Left ventricle myocardium inferior (tissue), 1 donor: ENCODE measurements around the gene TIMP2. TPM values are rescaled to one million over a fixed set of nuclear protein-coding genes. Genes with fewer than 3 reads are reported as not detected.

Experiments used
- DNase-seq: peaks from one replicate; pipeline ENCODE4 v3.0.0-alpha.2; 2020
- H3K27ac ChIP-seq: fragments of 200-600 bp; replicated peaks from 2 replicates; pipeline ENCODE4 v1.8.0; 2021
- H3K27me3 ChIP-seq: fragments of 200-600 bp; 2 replicates; pipeline ENCODE4 v1.8.0; 2021; ENCODE audit warnings: low read depth
- H3K36me3 ChIP-seq: fragments of 200-600 bp; 2 replicates; pipeline ENCODE4 v1.8.0; 2021
- H3K4me1 ChIP-seq: fragments of 200-600 bp; 2 replicates; pipeline ENCODE4 v1.8.0; 2021
- H3K4me3 ChIP-seq: fragments of 200-600 bp; 2 replicates; pipeline ENCODE4 v1.8.0; 2021; ENCODE audit warnings: mild to moderate bottlenecking, moderate library complexity
- H3K9me3 ChIP-seq: fragments of 200-600 bp; replicated peaks from 2 replicates; pipeline ENCODE4 v1.8.0; 2021
- CTCF ChIP-seq: fragments of 200-600 bp; IDR thresholded peaks from 2 replicates; pipeline ENCODE4 v1.8.0; 2021; ENCODE audit warnings: antibody characterized with exemption, mild to moderate bottlenecking, borderline replicate concordance
- intact Hi-C: fragments of 100-400 bp; cut with micrococcal nuclease; formaldehyde crosslinking; loops from one replicate; pipeline ENCODE4 v1.11.0; 2022
- total RNA-seq: library from RNA; stranded (reverse); fragmentation: NEBNext Ultra II Directional; extraction: Animal tissue kit (Norgen Biotek cat#: 25700); gene quantifications from one replicate; pipeline ENCODE4 v1.2.1, GENCODE V29; 2021
- donor health status: DM: no; HTN: yes; CAD: no; lungs with severe emphysema.

Gene TIMP2
- total RNA-seq, 1 donor from 2014 or later = 91.8 TPM

- Histone ChIP-seq H3K4me1 (peaks cover 85% of the 10 kb centered on the region), H3K9me3 (no peaks in the 10 kb centered on the region), H3K27ac (peak overlapping the region; percentile 99), H3K36me3 (no peaks in the 10 kb centered on the region), H3K27me3 (no peaks in the 10 kb centered on the region), H3K4me3 (peak overlapping the region; percentile 59)
- no peak for TF ChIP-seq CTCF
- intact Hi-C loops = no loop called here
- DNase-seq = peak; percentile 78
Observed at GRCh38 chr17:78883533-78884131, 41.6 kb downstream of the TIMP2 start.

- no peak for TF ChIP-seq CTCF
- H3K27me3 ChIP-seq = no peaks in the 10 kb centered on the region
- peak overlapping the region; percentile 99 for H3K27ac ChIP-seq
- peaks cover 87% of the 10 kb centered on the region for H3K4me1 ChIP-seq
- DNase-seq = peak; percentile 81
- H3K9me3 ChIP-seq = no peaks in the 10 kb centered on the region
- intact Hi-C loops = no loop called here
- peak overlapping the region; percentile 59 for H3K4me3 ChIP-seq
- H3K36me3 ChIP-seq = no peaks in the 10 kb centered on the region
Observed at GRCh38 chr17:78883089-78883532, 42.1 kb downstream of the TIMP2 start.

GRCh38 chr17:78882540-78883088 is 42.6 kb downstream of the TIMP2 start:
- Histone ChIP-seq H3K36me3 (no peaks in the 10 kb centered on the region), H3K27ac (peak overlapping the region; percentile 99), H3K4me3 (peak overlapping the region; percentile 59), H3K4me1 (peaks cover 92% of the 10 kb centered on the region), H3K9me3 (no peaks in the 10 kb centered on the region), H3K27me3 (no peaks in the 10 kb centered on the region)
- no peak for TF ChIP-seq CTCF
- DNase-seq = no peak
- intact Hi-C loops = no loop called here

GRCh38 chr17:78879635-78880186 is 45.5 kb downstream of the TIMP2 start:
- peak overlapping the region; percentile 56 for H3K4me3 ChIP-seq
- no peak for TF ChIP-seq CTCF
- no peaks in the 10 kb centered on the region for H3K27me3 ChIP-seq
- peak overlapping the region; percentile 99 for H3K27ac ChIP-seq
- intact Hi-C loops = no loop called here
- peaks cover 98% of the 10 kb centered on the region for H3K4me1 ChIP-seq
- no peaks in the 10 kb centered on the region for H3K36me3 ChIP-seq
- peak; percentile 81 for DNase-seq
- no peaks in the 10 kb centered on the region for H3K9me3 ChIP-seq

- Histone ChIP-seq H3K27me3 (no peaks in the 10 kb centered on the region), H3K27ac (peak overlapping the region; percentile 99), H3K4me3 (peak overlapping the region; percentile 56), H3K9me3 (no peaks in the 10 kb centered on the region), H3K36me3 (no peaks in the 10 kb centered on the region), H3K4me1 (peaks cover 98% of the 10 kb centered on the region)
- DNase-seq = no peak
- intact Hi-C loops = no loop called here
- TF ChIP-seq CTCF = no peak
Observed at GRCh38 chr17:78878871-78879527, 46.2 kb downstream of the TIMP2 start.
